Lower leg skin (tissue), 4 donors: ENCODE results near the gene RHBDL3. TPM values are rescaled to one million over a fixed set of nuclear protein-coding genes. Genes with fewer than 3 reads are reported as not detected.

Source experiments
- DNase-seq, 2 donors: peaks; one replicate each; pipeline ENCODE4 v3.0.0-alpha.2; 2019; ENCODE audit warnings: low spot score in 2 of 2
- H3K4me3 ChIP-seq: fragments of 200-600 bp; sonication (generic); 2 replicates; pipeline ENCODE4 v1.5.1; 2017; ENCODE audit warnings: mild to moderate bottlenecking, low read depth; ENCODE audit not compliant: poor library complexity, severe bottlenecking
- CTCF ChIP-seq, 3 donors: fragments of 450-650 bp; IDR thresholded peaks; one replicate each; pipeline ENCODE4 v1.5.1; 2016; ENCODE audit warnings: antibody characterized with exemption in 3 of 3, mild to moderate bottlenecking in 3 of 3, moderate library complexity in 2 of 3
- POLR2A ChIP-seq, 2 donors: fragments of 450-650 bp; IDR thresholded peaks; one replicate each; pipeline ENCODE4 v1.6.1; 2016 to 2017; ENCODE audit warnings: antibody characterized with exemption in 2 of 2, mild to moderate bottlenecking in 1 of 2, moderate library complexity in 1 of 2
- WGBS, 2 donors: methylation state at CpG; one replicate each; pipeline ENCODE4 v1.1.5; 2018; 5-methylcytosine and 5-hydroxymethylcytosine counted together
- intact Hi-C: fragments of 100-400 bp; cut with DNase I; formaldehyde crosslinking; loops from one replicate; pipeline ENCODE4 v1.15.0; 2023; ENCODE audit warnings: low total_unique reads
- total RNA-seq, 4 donors: library from RNA; depleted of rRNA; stranded (reverse); fragments of >200 nt; gene quantifications; one replicate each; pipeline ENCODE4 v1.1.0, GENCODE V29; 2016

The RHBDL3 gene
- total RNA-seq, 4 donors from 2014 or later: 0.12 to 0.71 (median 0.55) TPM; not detected in 1

DNA sequence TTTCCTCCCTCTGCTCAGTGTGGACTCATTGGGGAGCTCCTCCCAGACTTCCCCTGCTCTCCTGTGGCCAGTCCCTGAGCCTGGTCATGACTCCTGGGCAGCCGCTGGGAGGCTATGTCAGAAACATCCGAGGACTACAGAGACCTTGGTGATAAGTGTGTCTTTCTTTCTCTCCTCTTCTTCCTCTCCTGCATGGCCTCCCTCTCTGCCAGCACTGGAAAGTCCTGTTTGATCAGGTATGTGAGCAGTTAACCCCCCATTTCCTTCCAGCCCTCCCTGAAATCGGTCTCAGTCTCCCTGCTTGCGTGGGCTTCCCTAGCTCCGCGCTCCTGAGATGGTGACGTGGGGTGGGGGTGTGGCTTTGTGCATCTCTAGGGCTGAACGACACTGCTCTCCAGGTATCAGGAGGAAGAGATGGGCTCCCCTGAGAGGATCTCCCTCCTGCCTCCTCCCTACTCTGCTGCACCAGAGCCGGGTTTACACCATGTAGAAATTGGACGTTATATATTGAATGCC lies 2.1 kb downstream of the RHBDL3 start:
- intact Hi-C loops: no loop called here
- no peak overlapping the region for H3K4me3 ChIP-seq
- TF ChIP-seq POLR2A (IDR thresholded peaks at IDR 0.05): no peak
- TF ChIP-seq CTCF (IDR thresholded peaks at IDR 0.05): no peak
- DNase-seq: no peak
- 25% methylated on average over 10 of the region's 10 CpGs for WGBS, 2 donors

DNA sequence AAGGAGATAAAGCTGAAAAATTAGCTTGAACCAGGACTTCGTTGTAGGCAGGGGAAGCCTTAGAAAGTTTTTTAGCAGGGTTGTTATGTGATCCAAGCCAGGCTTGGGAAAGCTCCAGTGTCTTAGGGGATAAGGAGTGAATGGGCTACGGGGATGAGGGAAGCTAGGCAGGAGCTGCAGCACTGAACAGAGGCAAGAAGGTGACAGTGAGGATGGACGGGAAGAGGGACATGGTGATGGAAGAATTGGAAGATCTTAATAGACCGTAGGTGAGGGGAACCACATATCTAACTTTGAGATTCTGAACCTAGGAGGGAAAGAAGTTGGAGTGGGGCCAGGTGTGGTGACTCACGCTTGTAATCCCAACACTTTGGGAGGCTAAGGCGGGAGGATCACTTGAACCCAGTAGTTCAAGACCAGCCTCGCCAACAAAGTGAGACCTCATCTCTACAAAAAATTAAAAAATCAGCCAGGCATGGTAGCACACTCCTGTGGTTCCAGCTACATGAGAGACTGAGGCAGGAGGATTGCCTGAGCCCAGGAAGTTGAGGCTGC lies 3.2 kb downstream of the RHBDL3 start:
- DNase-seq: no peak
- WGBS, 2 donors: 69 to 70% methylated on average over 7 of the region's 7 CpGs
- H3K4me3 ChIP-seq: no peak overlapping the region
- intact Hi-C loops: no loop called here
- TF ChIP-seq CTCF (IDR thresholded peaks at IDR 0.05) (no peak), POLR2A (IDR thresholded peaks at IDR 0.05) (no peak)

- no peak for DNase-seq
- no peak overlapping the region for H3K4me3 ChIP-seq
- intact Hi-C loops: no loop called here
- WGBS, 2 donors: 47 to 52% methylated on average over 11 of the region's 11 CpGs
- TF ChIP-seq POLR2A (IDR thresholded peaks at IDR 0.05) (no peak), CTCF (IDR thresholded peaks at IDR 0.05) (no peak)
These were observed 3.7 kb downstream of the RHBDL3 start for GRCh38 chr17:32269377-32269776.

GRCh38 chr17:32271844-32272243 lies 6.2 kb downstream of the RHBDL3 start:
- TF ChIP-seq POLR2A (IDR thresholded peaks at IDR 0.05) (no peak), CTCF (IDR thresholded peaks at IDR 0.05) (no peak)
- intact Hi-C loops: no loop called here
- H3K4me3 ChIP-seq: no peak overlapping the region
- 93% methylated on average over 8 of the region's 8 CpGs for WGBS, 2 donors
- DNase-seq: no peak

GRCh38 chr17:32274101-32274500 lies 8.5 kb downstream of the RHBDL3 start:
- intact Hi-C loops: no loop called here
- TF ChIP-seq CTCF (IDR thresholded peaks at IDR 0.05) (no peak), POLR2A (IDR thresholded peaks at IDR 0.05) (no peak)
- 89 to 90% methylated on average over 5 of the region's 5 CpGs for WGBS, 2 donors
- no peak for DNase-seq
- no peak overlapping the region for H3K4me3 ChIP-seq

GRCh38 chr17:32274643-32275042 lies 9.0 kb downstream of the RHBDL3 start:
- WGBS, 2 donors: 86 to 92% methylated on average over 6 of the region's 6 CpGs
- DNase-seq: no peak
- intact Hi-C loops: no loop called here
- no peak overlapping the region for H3K4me3 ChIP-seq
- TF ChIP-seq POLR2A (IDR thresholded peaks at IDR 0.05): no peak
- no peak for TF ChIP-seq CTCF (IDR thresholded peaks at IDR 0.05)
